HepG2 (cell line): ENCODE data around the gene ANKRD39. TPM values are rescaled to one million over a fixed set of nuclear protein-coding genes. Genes with fewer than 3 reads are reported as not detected.

ENCODE experiments used
- HOXA9 ChIP-seq: sonication (generic); formaldehyde crosslinking; IDR thresholded peaks from 2 replicates; pipeline ENCODE4 v1.8.1; 2022; ENCODE audit warnings: missing genetic modification reagents, mild to moderate bottlenecking, moderate library complexity, borderline replicate concordance
- NCOR1 ChIP-seq: fragments of 200-600 bp; sonication (generic); IDR thresholded peaks from 2 replicates; pipeline ENCODE4 v1.7.0; 2017; ENCODE audit warnings: antibody characterized with exemption, low read length, borderline replicate concordance
- NFE2L1 ChIP-seq: sonication (generic); formaldehyde crosslinking; IDR thresholded peaks from 2 replicates; pipeline ENCODE4 v1.4.0; 2020; ENCODE audit warnings: missing genetic modification reagents, mild to moderate bottlenecking, borderline replicate concordance
- NFYC ChIP-seq: IDR thresholded peaks from 2 replicates; pipeline ENCODE4 v1.6.1; 2016; ENCODE audit warnings: missing genetic modification reagents, missing compliant biosample characterization
- NR2F6 ChIP-seq, 2 experiments: IDR thresholded peaks; 2 replicates each; pipeline ENCODE4 v1.6.1; 2016; ENCODE audit warnings: antibody characterized with exemption in 1 of 2, mild to moderate bottlenecking in 1 of 2
- SETDB1 ChIP-seq: sonication (generic); formaldehyde crosslinking; IDR thresholded peaks from 2 replicates; pipeline ENCODE4 v1.5.1; 2020; ENCODE audit warnings: missing genetic modification reagents, mild to moderate bottlenecking, borderline replicate concordance
- ZC3H13 ChIP-seq: sonication (generic); formaldehyde crosslinking; IDR thresholded peaks from 2 replicates; pipeline ENCODE4 v1.8.1; 2023; ENCODE audit warnings: mild to moderate bottlenecking, missing genetic modification reagents, moderate library complexity
- ZMYM2 ChIP-seq: sonication (generic); formaldehyde crosslinking; IDR thresholded peaks from 2 replicates; pipeline ENCODE4 v1.8.0; 2022; ENCODE audit warnings: mild to moderate bottlenecking, missing genetic modification reagents
- ZMYM3 ChIP-seq: sonication (generic); formaldehyde crosslinking; IDR thresholded peaks from 2 replicates; pipeline ENCODE4 v1.5.1; 2020; ENCODE audit warnings: mild to moderate bottlenecking, missing genetic modification reagents
- ZNF292 ChIP-seq: sonication (generic); formaldehyde crosslinking; IDR thresholded peaks from 2 replicates; pipeline ENCODE4 v1.8.1; 2022; ENCODE audit warnings: mild to moderate bottlenecking, low read depth, missing genetic modification reagents, borderline replicate concordance
- ZNF678 ChIP-seq: sonication (generic); formaldehyde crosslinking; IDR thresholded peaks from 2 replicates; pipeline ENCODE4 v1.4.0; 2020; ENCODE audit warnings: mild to moderate bottlenecking, missing genetic modification reagents
- ZNF75D ChIP-seq: sonication (generic); formaldehyde crosslinking; IDR thresholded peaks from 2 replicates; pipeline ENCODE4 v1.8.1; 2023; ENCODE audit warnings: missing genetic modification reagents, mild to moderate bottlenecking, borderline replicate concordance
- ZNF878 ChIP-seq: sonication (generic); formaldehyde crosslinking; IDR thresholded peaks from 2 replicates; pipeline ENCODE4 v1.8.1; 2023; ENCODE audit warnings: mild to moderate bottlenecking, missing genetic modification reagents, moderate library complexity
- polyA plus RNA-seq, 8 experiments: library from polyadenylated mRNA; depleted of rRNA in 3 of 8; stranded (reverse) in 7 of 8; unstranded in 1 of 8; fragments of >200 nt; fragmentation: Illumina TruSeq in 4 of 8; extraction: Trizol in 4 of 8; gene quantifications; 2 replicates each; pipeline versions ENCODE4 v1.2.1 to v1.2.3, GENCODE V29; 2011 to 2016; ENCODE audit warnings: low read depth in 4 of 8, missing spikeins in 1 of 8, mixed read lengths in 1 of 8; ENCODE audit not compliant: insufficient read depth in 1 of 8
- total RNA-seq, 5 experiments: library from RNA; depleted of rRNA; stranded (reverse); fragments of >200 nt; fragmentation: Illumina TruSeq; extraction: Trizol; gene quantifications; 2 replicates each; pipeline ENCODE4 v1.2.3, GENCODE V29; 2016; ENCODE audit warnings: low read depth in 1 of 5
- TF ChIP-seq, protein P1 (sequence below): sonication (generic); formaldehyde crosslinking; IDR thresholded peaks from 2 replicates; pipeline ENCODE4 v1.9.0; 2021; ENCODE audit warnings: mild to moderate bottlenecking, missing genetic modification reagents
- TF ChIP-seq, protein P2 (sequence below): sonication (generic); formaldehyde crosslinking; IDR thresholded peaks from 2 replicates; pipeline ENCODE4 v1.5.1; 2020; ENCODE audit warnings: missing genetic modification reagents, mild to moderate bottlenecking, borderline replicate concordance
- TF ChIP-seq, protein P3 (sequence below): sonication (generic); formaldehyde crosslinking; IDR thresholded peaks from 2 replicates; pipeline ENCODE4 v1.4.0; 2020; ENCODE audit warnings: mild to moderate bottlenecking, missing genetic modification reagents

Gene ANKRD39
- total and polyA plus RNA-seq, 2 of the 13 experiments (the other 11 are each of a cell fraction or from before 2014, with no cell fraction given): 23.2 to 24.8 TPM

DNA sequence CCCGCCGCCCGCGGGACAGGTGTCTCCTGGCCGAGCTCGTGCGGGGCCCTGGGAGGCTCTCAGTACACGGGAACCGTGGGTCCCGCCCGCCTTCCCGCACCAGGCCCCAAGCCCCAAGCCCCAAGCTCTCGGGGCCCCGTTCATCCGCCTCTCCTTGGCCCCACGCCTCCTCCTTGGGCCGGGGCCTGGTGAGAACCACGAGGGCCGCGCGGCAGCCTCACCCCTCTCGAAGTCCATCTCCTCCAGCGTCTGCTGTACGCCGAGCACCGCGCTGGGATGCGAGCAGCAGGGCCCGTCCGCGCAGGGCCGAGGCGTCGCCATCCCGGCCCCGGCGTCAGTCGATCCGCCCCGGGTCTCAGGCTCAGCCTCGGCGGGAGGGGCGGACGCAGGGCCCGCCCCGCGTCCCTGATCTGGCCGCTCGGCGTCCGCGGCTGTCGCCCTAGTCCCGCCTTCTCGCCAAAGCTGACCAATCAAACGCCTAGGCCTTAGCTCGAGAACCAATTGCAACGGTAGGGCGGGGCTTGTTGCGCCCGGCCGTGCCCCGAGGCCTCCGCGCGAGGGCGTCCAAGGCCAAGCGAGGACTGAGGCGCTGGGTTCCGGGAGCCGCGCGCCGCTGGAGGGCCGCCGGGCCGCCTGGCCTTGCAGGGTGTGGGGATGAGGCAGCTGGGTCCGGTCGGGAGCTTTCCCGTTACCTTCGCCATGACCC lies at the start of gene ANKRD39 (continued):
- TF ChIP-seq, protein P1, sequence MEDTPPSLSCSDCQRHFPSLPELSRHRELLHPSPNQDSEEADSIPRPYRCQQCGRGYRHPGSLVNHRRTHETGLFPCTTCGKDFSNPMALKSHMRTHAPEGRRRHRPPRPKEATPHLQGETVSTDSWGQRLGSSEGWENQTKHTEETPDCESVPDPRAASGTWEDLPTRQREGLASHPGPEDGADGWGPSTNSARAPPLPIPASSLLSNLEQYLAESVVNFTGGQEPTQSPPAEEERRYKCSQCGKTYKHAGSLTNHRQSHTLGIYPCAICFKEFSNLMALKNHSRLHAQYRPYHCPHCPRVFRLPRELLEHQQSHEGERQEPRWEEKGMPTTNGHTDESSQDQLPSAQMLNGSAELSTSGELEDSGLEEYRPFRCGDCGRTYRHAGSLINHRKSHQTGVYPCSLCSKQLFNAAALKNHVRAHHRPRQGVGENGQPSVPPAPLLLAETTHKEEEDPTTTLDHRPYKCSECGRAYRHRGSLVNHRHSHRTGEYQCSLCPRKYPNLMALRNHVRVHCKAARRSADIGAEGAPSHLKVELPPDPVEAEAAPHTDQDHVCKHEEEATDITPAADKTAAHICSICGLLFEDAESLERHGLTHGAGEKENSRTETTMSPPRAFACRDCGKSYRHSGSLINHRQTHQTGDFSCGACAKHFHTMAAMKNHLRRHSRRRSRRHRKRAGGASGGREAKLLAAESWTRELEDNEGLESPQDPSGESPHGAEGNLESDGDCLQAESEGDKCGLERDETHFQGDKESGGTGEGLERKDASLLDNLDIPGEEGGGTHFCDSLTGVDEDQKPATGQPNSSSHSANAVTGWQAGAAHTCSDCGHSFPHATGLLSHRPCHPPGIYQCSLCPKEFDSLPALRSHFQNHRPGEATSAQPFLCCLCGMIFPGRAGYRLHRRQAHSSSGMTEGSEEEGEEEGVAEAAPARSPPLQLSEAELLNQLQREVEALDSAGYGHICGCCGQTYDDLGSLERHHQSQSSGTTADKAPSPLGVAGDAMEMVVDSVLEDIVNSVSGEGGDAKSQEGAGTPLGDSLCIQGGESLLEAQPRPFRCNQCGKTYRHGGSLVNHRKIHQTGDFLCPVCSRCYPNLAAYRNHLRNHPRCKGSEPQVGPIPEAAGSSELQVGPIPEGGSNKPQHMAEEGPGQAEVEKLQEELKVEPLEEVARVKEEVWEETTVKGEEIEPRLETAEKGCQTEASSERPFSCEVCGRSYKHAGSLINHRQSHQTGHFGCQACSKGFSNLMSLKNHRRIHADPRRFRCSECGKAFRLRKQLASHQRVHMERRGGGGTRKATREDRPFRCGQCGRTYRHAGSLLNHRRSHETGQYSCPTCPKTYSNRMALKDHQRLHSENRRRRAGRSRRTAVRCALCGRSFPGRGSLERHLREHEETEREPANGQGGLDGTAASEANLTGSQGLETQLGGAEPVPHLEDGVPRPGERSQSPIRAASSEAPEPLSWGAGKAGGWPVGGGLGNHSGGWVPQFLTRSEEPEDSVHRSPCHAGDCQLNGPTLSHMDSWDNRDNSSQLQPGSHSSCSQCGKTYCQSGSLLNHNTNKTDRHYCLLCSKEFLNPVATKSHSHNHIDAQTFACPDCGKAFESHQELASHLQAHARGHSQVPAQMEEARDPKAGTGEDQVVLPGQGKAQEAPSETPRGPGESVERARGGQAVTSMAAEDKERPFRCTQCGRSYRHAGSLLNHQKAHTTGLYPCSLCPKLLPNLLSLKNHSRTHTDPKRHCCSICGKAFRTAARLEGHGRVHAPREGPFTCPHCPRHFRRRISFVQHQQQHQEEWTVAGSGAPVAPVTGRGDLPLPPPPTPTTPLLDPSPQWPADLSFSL (CRISPR knock-in tag): no peak
- no peak; the same call in 1 of the 2 replicates for TF ChIP-seq ZNF878 (CRISPR knock-in tag)
- TF ChIP-seq ZMYM2 (CRISPR knock-in tag): no peak
- no peak; the same call in none of the 2 replicates for TF ChIP-seq ZC3H13 (CRISPR knock-in tag)
- no peak for TF ChIP-seq NCOR1
- TF ChIP-seq, protein P2, sequence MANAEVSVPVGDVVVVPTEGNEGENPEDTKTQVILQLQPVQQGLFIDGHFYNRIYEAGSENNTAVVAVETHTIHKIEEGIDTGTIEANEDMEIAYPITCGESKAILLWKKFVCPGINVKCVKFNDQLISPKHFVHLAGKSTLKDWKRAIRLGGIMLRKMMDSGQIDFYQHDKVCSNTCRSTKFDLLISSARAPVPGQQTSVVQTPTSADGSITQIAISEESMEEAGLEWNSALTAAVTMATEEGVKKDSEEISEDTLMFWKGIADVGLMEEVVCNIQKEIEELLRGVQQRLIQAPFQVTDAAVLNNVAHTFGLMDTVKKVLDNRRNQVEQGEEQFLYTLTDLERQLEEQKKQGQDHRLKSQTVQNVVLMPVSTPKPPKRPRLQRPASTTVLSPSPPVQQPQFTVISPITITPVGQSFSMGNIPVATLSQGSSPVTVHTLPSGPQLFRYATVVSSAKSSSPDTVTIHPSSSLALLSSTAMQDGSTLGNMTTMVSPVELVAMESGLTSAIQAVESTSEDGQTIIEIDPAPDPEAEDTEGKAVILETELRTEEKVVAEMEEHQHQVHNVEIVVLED (CRISPR knock-in tag): peak; percentile 98
- TF ChIP-seq ZNF75D (CRISPR knock-in tag): no peak
- peak; percentile 98 for TF ChIP-seq NFYC (CRISPR knock-in tag)
- no peak for TF ChIP-seq NFE2L1 (CRISPR knock-in tag)
- no peak; the same call in none of the 2 replicates for TF ChIP-seq ZMYM3 (CRISPR knock-in tag)
- TF ChIP-seq, protein P3, sequence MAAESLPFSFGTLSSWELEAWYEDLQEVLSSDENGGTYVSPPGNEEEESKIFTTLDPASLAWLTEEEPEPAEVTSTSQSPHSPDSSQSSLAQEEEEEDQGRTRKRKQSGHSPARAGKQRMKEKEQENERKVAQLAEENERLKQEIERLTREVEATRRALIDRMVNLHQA (CRISPR knock-in tag): no peak
- TF ChIP-seq HOXA9 (CRISPR knock-in tag): no peak
- TF ChIP-seq SETDB1 (CRISPR knock-in tag): no peak
- peak; percentile 87; the same call in 1 of the 2 replicates for TF ChIP-seq ZNF678 (CRISPR knock-in tag)
- TF ChIP-seq ZNF292 (CRISPR knock-in tag): no peak
- no peak for TF ChIP-seq NR2F6 (IDR thresholded peaks at IDR 0.05)
- peak; percentile 35; the same call in 1 of the 2 replicates for TF ChIP-seq NR2F6 (CRISPR knock-in tag; IDR thresholded peaks at IDR 0.05)
